Prostate gland (tissue), 2 donors: ENCODE measurements around the gene TKFC.

Experiments
- POLR2AphosphoS5 ChIP-seq: sonication (generic); formaldehyde crosslinking; IDR thresholded peaks from one replicate; pipeline ENCODE4 v1.6.1; 2017; ENCODE audit warnings: antibody characterized with exemption
- TF ChIP-seq, protein P1 (sequence below), 4 experiments: fragments of 200-600 bp in 2 of 4; fragments of 450-650 bp in 2 of 4; sonication (generic) in 2 of 4; IDR thresholded peaks; 1 replicate in 3 of 4; 2 replicates in 1 of 4; pipeline ENCODE4 v1.5.1; 2016 to 2019; ENCODE audit warnings: antibody characterized with exemption in 4 of 4, mild to moderate bottlenecking in 2 of 4, moderate library complexity in 2 of 4

DNA sequence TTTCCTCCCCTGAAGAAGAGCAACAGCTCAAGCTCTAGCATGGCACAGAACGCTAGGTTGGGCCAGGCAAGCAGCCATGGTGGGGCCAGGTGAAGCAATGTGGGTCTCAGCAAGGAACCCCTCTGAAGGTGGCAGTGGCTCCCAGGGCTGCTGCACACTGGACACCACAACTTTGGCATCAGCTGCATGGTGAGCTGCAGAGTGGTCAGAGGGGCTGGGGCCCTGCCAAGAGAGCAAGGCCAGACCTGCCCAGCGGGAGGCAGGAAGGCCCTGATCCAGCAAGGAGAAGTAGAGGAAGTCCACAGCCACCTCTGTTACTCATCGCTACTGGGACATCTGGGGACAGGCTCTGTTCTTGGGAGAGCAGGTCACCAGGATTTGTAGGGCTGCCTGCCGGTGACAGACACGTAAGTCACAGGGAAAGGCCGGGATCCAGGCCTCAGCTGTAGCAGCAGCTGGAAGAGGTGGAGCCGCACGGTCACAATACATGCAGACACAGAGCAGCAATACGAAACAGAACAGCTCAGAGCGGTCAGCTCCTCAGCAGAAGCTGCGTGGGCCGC, 16.2 kb downstream of the TKFC start:
- TF ChIP-seq, protein P1, sequence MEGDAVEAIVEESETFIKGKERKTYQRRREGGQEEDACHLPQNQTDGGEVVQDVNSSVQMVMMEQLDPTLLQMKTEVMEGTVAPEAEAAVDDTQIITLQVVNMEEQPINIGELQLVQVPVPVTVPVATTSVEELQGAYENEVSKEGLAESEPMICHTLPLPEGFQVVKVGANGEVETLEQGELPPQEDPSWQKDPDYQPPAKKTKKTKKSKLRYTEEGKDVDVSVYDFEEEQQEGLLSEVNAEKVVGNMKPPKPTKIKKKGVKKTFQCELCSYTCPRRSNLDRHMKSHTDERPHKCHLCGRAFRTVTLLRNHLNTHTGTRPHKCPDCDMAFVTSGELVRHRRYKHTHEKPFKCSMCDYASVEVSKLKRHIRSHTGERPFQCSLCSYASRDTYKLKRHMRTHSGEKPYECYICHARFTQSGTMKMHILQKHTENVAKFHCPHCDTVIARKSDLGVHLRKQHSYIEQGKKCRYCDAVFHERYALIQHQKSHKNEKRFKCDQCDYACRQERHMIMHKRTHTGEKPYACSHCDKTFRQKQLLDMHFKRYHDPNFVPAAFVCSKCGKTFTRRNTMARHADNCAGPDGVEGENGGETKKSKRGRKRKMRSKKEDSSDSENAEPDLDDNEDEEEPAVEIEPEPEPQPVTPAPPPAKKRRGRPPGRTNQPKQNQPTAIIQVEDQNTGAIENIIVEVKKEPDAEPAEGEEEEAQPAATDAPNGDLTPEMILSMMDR (IDR thresholded peaks at IDR 0.05): no peak
- TF ChIP-seq POLR2AphosphoS5: no peak
